Left lung (tissue), 10 donors: ENCODE data around the gene MEF2C. TPM values are rescaled to one million over a fixed set of nuclear protein-coding genes. Genes with fewer than 3 reads are reported as not detected.

Experiments used
- ATAC-seq: fragments of 200-7000 bp; cut with Tn5 transposase; one replicate; pipeline ENCODE4 v1.9.1; 2020; ENCODE audit warnings: moderate library complexity
- DNase-seq, 4 donors: peaks; one replicate each; pipeline ENCODE4 v3.0.0-alpha.2; 2013 to 2020
- H3K27ac ChIP-seq, 2 donors: fragments of 200-600 bp; sonication (generic) in 1 of 2; one replicate each; pipeline versions ENCODE4 v1.5.0 to v1.8.0; 2020 to 2021
- H3K27me3 ChIP-seq, 2 donors: fragments of 200-600 bp; sonication (generic) in 1 of 2; one replicate each; pipeline versions ENCODE4 v1.5.0 to v1.8.0; 2020 to 2021
- H3K36me3 ChIP-seq, 2 donors: fragments of 200-600 bp; sonication (generic) in 1 of 2; one replicate each; pipeline versions ENCODE4 v1.5.0 to v1.8.0; 2020 to 2021
- H3K4me1 ChIP-seq, 2 donors: fragments of 200-600 bp; one replicate each; pipeline ENCODE4 v1.8.0; 2021
- H3K4me3 ChIP-seq, 2 donors: fragments of 200-600 bp; sonication (generic) in 1 of 2; one replicate each; pipeline versions ENCODE4 v1.5.0 to v1.8.0; 2020 to 2021; ENCODE audit warnings: mild to moderate bottlenecking in 1 of 2
- H3K9me3 ChIP-seq, 2 donors: fragments of 200-600 bp; sonication (generic) in 1 of 2; one replicate each; pipeline versions ENCODE4 v1.5.0 to v1.8.0; 2020 to 2021
- CTCF ChIP-seq, 2 donors: fragments of 200-600 bp; sonication (generic) in 1 of 2; IDR thresholded peaks; one replicate each; pipeline versions ENCODE4 v1.5.0 to v1.8.0; 2021; ENCODE audit warnings: antibody characterized with exemption in 2 of 2
- intact Hi-C, 2 donors: fragments of 100-400 bp; cut with DNase I; formaldehyde crosslinking; loops; one replicate each; pipeline versions ENCODE4 v1.11.2 to v1.14.2; 2022
- polyA plus RNA-seq, 6 donors: library from polyadenylated mRNA; unstranded; fragments of 120-200 nt; gene quantifications; one replicate each; pipeline ENCODE4 v1.2.1, GENCODE V29; 2013; ENCODE audit not compliant: insufficient read length in 6 of 6
- total RNA-seq, 2 donors: library from RNA; stranded (reverse); fragmentation: NEBNext Ultra II Directional; extraction: Animal tissue kit (Norgen Biotek cat#: 25700); gene quantifications; one replicate each; pipeline ENCODE4 v1.2.1, GENCODE V29; 2021
- donor health status: DM: no; HTN: yes; CAD: no.
- donor health status: DM: no; HTN: no; CAD: no.

The MEF2C gene
- total and polyA plus RNA-seq, 8 donors: 45.7 to 97.3 (median 81.5) TPM

GRCh38 chr5:88667496-88668201, 215.3 kb downstream of the MEF2C start:
- TF ChIP-seq CTCF (IDR thresholded peaks at IDR 0.05): no peak
- intact Hi-C loops: no loop called here
- DNase-seq (no peak), ATAC-seq (no peak)
- H3K4me3 ChIP-seq: no peak overlapping the region
- no peak overlapping the region for H3K27ac ChIP-seq
- H3K27me3 ChIP-seq: peaks cover 96 to 100% of the 10 kb centered on the region in 2 donors
- H3K4me1 ChIP-seq: peaks cover 2 to 11% of the 10 kb centered on the region in 2 donors
- no peaks in the 10 kb centered on the region for H3K36me3 ChIP-seq
- H3K9me3 ChIP-seq: no peaks in the 10 kb centered on the region
